ENCODE data around the gene RELB.
A peak's percentile ranks its signal among the peaks of the same experiment; 100 is the strongest.
"Not testable (repeated sequence)": the region's sequence is repeated elsewhere in the genome, so short reads cannot be mapped to it uniquely, and the experiment has no call there.

Gene RELB

GRCh38 chr19:44986389-44986788 lies 14.9 kb upstream of the RELB start:
- DNase-seq (ENCODE audit: low read depth in 2 of 2): no peak

- no peak for DNase-seq (ENCODE audit: low read depth in 2 of 2)
Observed at GRCh38 chr19:44987148-44987675, 14.1 kb upstream of the RELB start.

GRCh38 chr19:44988273-44988672 lies 13.0 kb upstream of the RELB start:
- no peak for DNase-seq (ENCODE audit: low read depth in 2 of 2)

- peak; percentile 23 to 44 for DNase-seq (ENCODE audit: low read depth in 2 of 2)
Observed at GRCh38 chr19:44988896-44989556, 12.2 kb upstream of the RELB start.

- DNase-seq (ENCODE audit: low read depth in 2 of 2): no peak
Observed at GRCh38 chr19:44990459-44990858, 10.8 kb upstream of the RELB start.

GRCh38 chr19:44990966-44991365 lies 10.3 kb upstream of the RELB start:
- no peak for DNase-seq (ENCODE audit: low read depth in 2 of 2)

GRCh38 chr19:44992336-44993163 lies 8.7 kb upstream of the RELB start:
- no peak for DNase-seq (ENCODE audit: low read depth in 2 of 2)

GRCh38 chr19:44993526-44993925 lies 7.7 kb upstream of the RELB start:
- DNase-seq (ENCODE audit: low read depth in 2 of 2): no peak

GRCh38 chr19:44993926-44994537 lies 7.2 kb upstream of the RELB start:
- no peak for DNase-seq (ENCODE audit: low read depth in 2 of 2)

- DNase-seq (ENCODE audit: low read depth in 2 of 2): no peak
Observed at GRCh38 chr19:44998025-44998424, 3.2 kb upstream of the RELB start.

GRCh38 chr19:44999131-44999925 lies 1.9 kb upstream of the RELB start:
- not testable (repeated sequence) for DNase-seq (ENCODE audit: low read depth in 2 of 2)

GRCh38 chr19:45000665-45001064 lies 599 bp upstream of the RELB start:
- DNase-seq (ENCODE audit: low read depth in 2 of 2): not testable (repeated sequence)

GRCh38 chr19:45003485-45003884 lies 2.2 kb downstream of the RELB start:
- DNase-seq (ENCODE audit: low read depth in 2 of 2): no peak

- no peak for DNase-seq (ENCODE audit: low read depth in 2 of 2)
Observed at GRCh38 chr19:45005787-45006186, 4.5 kb downstream of the RELB start.

- no peak for DNase-seq (ENCODE audit: low read depth in 2 of 2)
Observed at GRCh38 chr19:45008552-45008951, 7.3 kb downstream of the RELB start.

GRCh38 chr19:45009625-45010255 lies 8.5 kb downstream of the RELB start:
- DNase-seq (ENCODE audit: low read depth in 2 of 2): no peak

- DNase-seq (ENCODE audit: low read depth in 2 of 2): no peak
Observed at GRCh38 chr19:45010306-45010705, 9.0 kb downstream of the RELB start.

GRCh38 chr19:45011959-45012358 lies 10.7 kb downstream of the RELB start:
- no peak for DNase-seq (ENCODE audit: low read depth in 2 of 2)

GRCh38 chr19:45016388-45017314 lies 15.4 kb downstream of the RELB start:
- peak; percentile 48 to 51 for DNase-seq (ENCODE audit: low read depth in 2 of 2)

- DNase-seq (ENCODE audit: low read depth in 2 of 2): no peak
Observed at GRCh38 chr19:45019187-45019586, 17.9 kb downstream of the RELB start.
